HG02610 (cell line): Measurements from ENCODE around the gene CLEC19A.

Source experiments
- ATAC-seq: cut with Tn5 transposase; IDR thresholded peaks from one replicate; pipeline ENCODE4 v1.9.1; 2021; ENCODE audit warnings: mild to moderate bottlenecking, moderate library complexity; ENCODE audit not compliant: unreplicated experiment

Gene CLEC19A

DNA sequence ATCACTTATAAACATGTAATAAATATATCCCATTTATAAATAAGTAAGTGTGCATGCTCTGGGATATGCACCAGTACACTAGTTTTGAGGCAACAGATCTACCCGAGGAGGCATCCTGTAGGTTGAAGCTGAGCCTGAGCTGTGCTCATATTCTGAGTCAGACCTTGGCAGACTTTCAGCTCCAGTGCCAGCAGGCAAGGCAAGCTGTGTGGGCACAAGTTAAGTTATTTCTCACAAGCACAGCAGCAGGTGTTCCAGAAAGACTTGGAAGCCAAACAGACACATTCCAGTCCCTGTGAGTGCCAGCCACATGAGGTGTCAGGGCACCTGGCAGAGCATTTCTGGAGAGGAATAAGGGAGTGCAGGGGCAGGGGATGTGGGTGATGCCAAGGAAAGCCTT lies 1.3 kb upstream of the CLEC19A start:
- no peak for ATAC-seq

GRCh38 chr16:19286827-19287226 lies 1.3 kb downstream of the CLEC19A start:
- ATAC-seq = no peak

- no peak for ATAC-seq
Observed at GRCh38 chr16:19287241-19287640, 1.7 kb downstream of the CLEC19A start.

GRCh38 chr16:19288872-19289799 lies 3.6 kb downstream of the CLEC19A start:
- no peak for ATAC-seq

DNA sequence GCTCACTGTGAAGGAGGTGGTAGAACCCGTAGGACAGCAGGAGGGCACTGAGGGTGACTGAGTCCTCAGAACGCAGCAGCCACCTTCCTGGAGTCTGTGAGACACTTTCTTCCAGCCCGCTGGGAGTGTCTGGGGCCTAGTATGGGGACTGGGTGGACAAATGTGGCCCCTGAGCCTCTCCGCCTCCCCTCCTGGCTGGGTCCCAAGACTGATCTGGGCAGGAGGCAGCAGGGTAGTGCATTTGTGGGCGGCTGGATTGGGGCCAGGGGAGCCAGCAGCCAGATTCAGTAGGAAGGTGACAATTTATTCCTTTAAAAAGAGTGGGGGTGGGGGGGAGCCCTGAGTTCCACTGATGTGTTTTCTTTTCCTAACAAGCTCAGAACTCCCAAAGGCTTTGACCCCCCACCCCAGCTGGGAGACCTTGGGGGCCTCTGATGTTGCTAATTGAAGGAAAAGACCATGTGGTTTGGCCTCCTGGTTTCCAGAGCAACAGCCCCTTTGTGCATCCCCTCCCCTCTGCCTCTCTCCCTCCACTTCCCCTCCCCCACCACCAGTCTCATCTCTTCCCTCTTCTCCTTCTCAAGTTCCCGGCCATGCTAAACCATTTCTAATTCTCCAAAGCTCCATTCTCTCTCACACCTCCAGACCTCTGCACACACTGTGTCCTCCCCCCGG lies 4.4 kb downstream of the CLEC19A start:
- ATAC-seq = no peak

DNA sequence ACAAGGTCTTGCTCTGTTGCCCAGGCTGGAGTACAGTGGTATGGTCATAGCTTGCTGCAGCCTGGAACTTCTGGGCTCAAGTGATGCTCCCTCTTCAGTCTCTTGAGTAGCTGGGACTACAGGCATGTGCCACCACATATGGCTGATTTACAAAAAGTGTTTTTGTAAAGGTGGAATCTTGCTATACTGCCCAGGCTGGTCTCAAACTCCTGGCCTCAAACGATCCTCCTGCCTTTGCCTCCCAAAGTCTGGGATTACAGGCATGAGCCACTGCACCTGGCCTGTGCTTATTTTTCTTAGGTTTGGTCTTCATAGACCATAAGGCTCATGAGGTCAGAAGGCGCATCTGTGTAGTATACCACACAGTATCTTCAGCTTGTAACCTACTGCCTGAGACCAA lies 5.3 kb downstream of the CLEC19A start:
- ATAC-seq = no peak

GRCh38 chr16:19291475-19291874 lies 5.9 kb downstream of the CLEC19A start:
- ATAC-seq = no peak

DNA sequence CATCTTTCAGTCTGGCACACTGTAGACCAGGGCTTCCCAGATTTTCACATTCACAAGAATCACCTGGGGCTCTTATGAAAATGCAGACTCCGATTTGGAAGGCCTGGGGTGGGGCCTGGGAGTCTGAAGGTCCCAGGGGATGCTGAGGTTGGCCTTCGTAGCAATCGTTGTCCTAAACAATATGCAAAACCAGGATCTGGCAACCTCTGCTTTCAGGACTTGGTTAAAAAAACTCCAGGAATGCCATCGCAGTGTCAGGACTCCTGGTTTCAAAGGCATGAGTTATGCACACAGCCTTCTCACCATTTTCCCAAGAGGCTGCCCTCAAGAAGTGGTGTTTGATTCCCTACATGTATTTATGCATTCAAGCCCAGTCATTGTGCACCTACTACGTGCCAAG lies 6.7 kb downstream of the CLEC19A start:
- ATAC-seq = no peak

DNA sequence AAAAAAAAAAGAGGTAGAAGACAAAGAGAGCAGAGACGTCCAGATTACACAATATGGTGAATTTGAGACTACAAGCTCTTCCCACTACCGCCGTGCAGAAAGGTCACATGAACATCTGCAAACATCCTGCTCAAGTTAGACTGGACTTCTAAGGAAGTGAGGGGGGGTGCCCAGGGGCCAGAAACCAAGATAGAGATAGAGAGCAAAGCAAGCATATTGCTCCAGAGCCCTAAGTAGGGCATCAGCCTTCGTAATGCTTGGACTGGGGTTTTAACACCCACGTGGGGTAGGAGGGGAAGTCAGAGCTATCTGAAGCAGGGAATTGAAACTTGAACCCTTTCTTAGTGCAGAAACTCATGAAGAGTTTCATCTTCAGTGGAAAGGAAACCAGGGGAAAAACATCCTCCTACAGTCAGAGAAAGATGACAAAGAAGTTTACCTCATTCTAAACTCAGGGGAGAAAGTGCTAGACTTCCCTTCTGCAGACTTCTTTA lies 8.7 kb downstream of the CLEC19A start:
- ATAC-seq = peak; percentile 87

DNA sequence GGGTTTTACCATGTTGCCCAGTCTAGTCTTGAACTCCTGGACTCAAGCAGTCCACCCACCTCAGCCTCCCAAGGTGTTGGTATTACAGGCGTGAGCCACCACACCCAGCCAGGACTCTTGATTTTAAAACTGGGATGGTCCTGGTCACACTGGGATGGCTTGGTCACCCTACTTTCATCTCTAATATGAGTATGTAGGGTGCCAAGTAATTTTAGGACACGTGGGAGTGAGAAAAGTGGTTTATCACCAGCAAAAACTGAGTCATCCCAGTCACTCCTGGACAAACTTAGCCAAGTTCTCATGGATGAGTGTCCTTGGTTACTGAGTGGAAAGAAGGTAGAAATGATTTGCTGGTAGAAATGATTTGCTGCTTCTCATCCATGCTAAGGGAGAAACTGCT lies 9.9 kb downstream of the CLEC19A start:
- no peak for ATAC-seq

DNA sequence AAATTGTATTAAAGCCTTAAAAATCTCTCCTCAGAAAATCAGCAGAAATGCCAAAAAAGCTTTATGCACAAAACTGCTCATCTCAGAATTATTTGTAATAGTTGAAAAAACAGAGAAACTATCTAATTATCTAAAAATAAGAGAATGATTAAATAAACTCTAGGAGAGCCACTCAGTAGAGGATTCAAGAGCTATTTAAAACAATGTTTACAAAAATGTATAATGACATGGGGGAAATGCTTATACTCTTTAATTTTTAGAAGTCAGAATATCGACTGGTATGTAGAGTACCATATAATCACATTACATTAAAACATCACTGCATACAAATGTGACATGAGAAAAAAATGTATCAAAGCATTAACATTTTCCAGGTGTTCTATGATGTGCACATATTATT lies 11.9 kb downstream of the CLEC19A start:
- no peak for ATAC-seq

- ATAC-seq = no peak
Observed at GRCh38 chr16:19299565-19299964, 14.0 kb downstream of the CLEC19A start.

- no peak for ATAC-seq
Observed at GRCh38 chr16:19301931-19302330, 16.4 kb downstream of the CLEC19A start.

DNA sequence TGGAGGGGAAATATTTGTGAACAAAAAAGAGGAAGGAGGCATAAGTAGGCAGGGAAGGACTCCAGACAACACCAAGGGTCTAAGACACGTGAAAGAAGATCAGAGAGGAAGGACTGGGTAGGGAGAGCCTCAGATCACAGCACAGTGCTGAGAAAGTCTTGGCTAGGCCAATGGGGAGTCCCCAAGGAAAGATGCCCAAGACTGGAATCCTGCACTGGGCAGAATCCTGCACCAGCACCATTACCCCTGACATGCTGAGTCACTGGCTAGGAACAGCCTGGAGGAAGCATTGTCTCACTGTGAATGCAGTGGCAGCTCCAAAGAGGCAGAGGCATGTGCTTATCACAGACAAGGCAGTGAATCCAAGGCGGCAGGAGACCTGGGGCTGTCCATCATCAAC lies 19.2 kb downstream of the CLEC19A start:
- ATAC-seq = no peak

- no peak for ATAC-seq
Observed at GRCh38 chr16:19305443-19305842, 19.9 kb downstream of the CLEC19A start.

- no peak for ATAC-seq
Observed at GRCh38 chr16:19307587-19308241, 22.2 kb downstream of the CLEC19A start.

- no peak for ATAC-seq
Observed at GRCh38 chr16:19308392-19308791, 22.9 kb downstream of the CLEC19A start.

DNA sequence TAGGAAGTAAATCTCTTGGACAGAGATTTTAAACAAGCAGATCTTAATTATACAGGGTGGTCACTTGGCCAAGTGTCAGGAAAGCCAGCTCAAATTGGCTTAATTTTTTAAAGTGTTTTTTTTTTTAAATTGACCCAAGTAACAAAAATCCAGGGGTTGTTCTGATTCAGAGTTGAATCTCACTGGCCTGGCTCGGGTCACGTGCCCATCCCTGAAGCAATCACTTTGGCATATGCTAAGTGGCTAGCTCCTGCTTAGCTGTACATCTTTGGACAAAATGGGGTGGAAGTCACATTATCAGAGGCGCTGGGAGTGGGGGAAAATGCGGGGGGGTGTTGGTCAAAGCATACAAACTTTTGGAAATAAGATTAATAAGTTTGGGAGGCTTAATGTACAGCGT lies 23.6 kb downstream of the CLEC19A start:
- ATAC-seq = no peak

GRCh38 chr16:19314718-19315425 lies 29.3 kb downstream of the CLEC19A start:
- ATAC-seq = no peak

DNA sequence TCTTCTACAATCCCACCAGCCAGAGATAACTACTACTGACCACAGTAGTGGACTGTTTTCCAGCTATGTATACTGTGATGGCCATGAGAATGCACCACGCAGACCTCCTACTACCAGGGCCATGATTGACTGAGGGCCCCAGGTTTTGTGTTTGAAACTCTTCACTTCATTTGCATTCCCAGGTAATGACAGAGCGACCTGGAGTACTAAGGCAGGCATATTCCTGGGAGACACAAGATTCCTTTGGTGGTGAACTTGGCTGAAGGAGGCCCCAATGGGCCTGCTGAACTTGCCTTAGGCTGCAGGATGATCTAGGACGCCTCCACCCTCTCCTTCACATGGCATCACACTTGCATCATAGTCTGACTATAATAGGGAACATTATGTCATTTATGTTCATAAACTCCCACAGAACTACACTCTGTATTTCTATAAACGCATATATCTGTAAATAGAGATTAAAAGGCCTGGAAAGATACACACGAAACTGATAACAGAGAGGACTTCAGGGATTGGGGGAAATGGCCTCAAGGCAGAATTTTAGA lies 30.4 kb downstream of the CLEC19A start:
- ATAC-seq = no peak

GRCh38 chr16:19316846-19317245 lies 31.3 kb downstream of the CLEC19A start:
- ATAC-seq = no peak
